NT2/D1 (cell line): ENCODE measurements around the gene DOP1B.

Experiments
- DNase-seq: peaks from one replicate; pipeline ENCODE4 v3.0.0-alpha.2; 2011; ENCODE audit warnings: low read depth, low spot score
- H3K27me3 ChIP-seq: 2 replicates; pipeline ENCODE4 v1.6.0; 2011; ENCODE audit warnings: mild to moderate bottlenecking; ENCODE audit not compliant: insufficient read length, insufficient read depth
- H3K36me3 ChIP-seq: 2 replicates; pipeline ENCODE4 v1.6.1; 2011; ENCODE audit warnings: mild to moderate bottlenecking, low read length, mixed read lengths; ENCODE audit not compliant: insufficient read depth, insufficient read length
- H3K4me1 ChIP-seq: 2 replicates; pipeline ENCODE4 v1.5.1; 2011; ENCODE audit not compliant: insufficient read depth, insufficient read length
- H3K4me3 ChIP-seq: 2 replicates; pipeline ENCODE4 v1.5.1; 2011; ENCODE audit warnings: low read depth; ENCODE audit not compliant: insufficient read length
- H3K9ac ChIP-seq: 2 replicates; pipeline ENCODE4 v1.6.0; 2011; ENCODE audit warnings: low read depth; ENCODE audit not compliant: insufficient read length
- H3K9me3 ChIP-seq: 2 replicates; pipeline ENCODE4 v1.5.1; 2011; ENCODE audit warnings: mild to moderate bottlenecking, low read length; ENCODE audit not compliant: insufficient read depth
- SUZ12 ChIP-seq: IDR thresholded peaks from 2 replicates; pipeline ENCODE4 v1.6.1; 2011; ENCODE audit not compliant: insufficient read length, insufficient read depth; ENCODE audit errors: extremely low read depth
- YY1 ChIP-seq: IDR thresholded peaks from 2 replicates; pipeline ENCODE4 v1.6.1; 2011; ENCODE audit not compliant: insufficient read length, insufficient read depth
- ZNF274 ChIP-seq: IDR thresholded peaks from 2 replicates; pipeline ENCODE4 v1.6.1; 2011; ENCODE audit warnings: mild to moderate bottlenecking, low read depth, low read length

Gene DOP1B

GRCh38 chr21:36163750-36164741 lies 7.4 kb downstream of the DOP1B start:
- Histone ChIP-seq H3K27me3 (no peaks in the 10 kb centered on the region), H3K9me3 (no peaks in the 10 kb centered on the region), H3K4me3 (no peak overlapping the region), H3K4me1 (peaks cover 3% of the 10 kb centered on the region), H3K36me3 (peaks cover 6% of the 10 kb centered on the region), H3K9ac (no peak overlapping the region)
- TF ChIP-seq SUZ12 (no peak), ZNF274 (no peak), YY1 (no peak)
- DNase-seq, result no peak

- Histone ChIP-seq H3K9me3 (no peaks in the 10 kb centered on the region), H3K4me1 (peaks cover 6% of the 10 kb centered on the region), H3K36me3 (peaks cover 12% of the 10 kb centered on the region), H3K4me3 (no peak overlapping the region), H3K9ac (no peak overlapping the region), H3K27me3 (no peaks in the 10 kb centered on the region)
- TF ChIP-seq SUZ12 (no peak), ZNF274 (no peak), YY1 (no peak)
- no peak for DNase-seq
Observed at GRCh38 chr21:36165356-36165755, 8.7 kb downstream of the DOP1B start.

- Histone ChIP-seq H3K9me3 (no peaks in the 10 kb centered on the region), H3K4me1 (peaks cover 6% of the 10 kb centered on the region), H3K27me3 (no peaks in the 10 kb centered on the region), H3K36me3 (peaks cover 12% of the 10 kb centered on the region), H3K9ac (no peak overlapping the region), H3K4me3 (no peak overlapping the region)
- DNase-seq, result no peak
- TF ChIP-seq YY1 (no peak), ZNF274 (no peak), SUZ12 (no peak)
Observed at GRCh38 chr21:36166705-36167104, 10.1 kb downstream of the DOP1B start.

- DNase-seq, result no peak
- H3K9me3 ChIP-seq, result no peaks in the 10 kb centered on the region
- H3K4me1 ChIP-seq, result peaks cover 6% of the 10 kb centered on the region
- H3K4me3 ChIP-seq, result no peak overlapping the region
- peaks cover 12% of the 10 kb centered on the region for H3K36me3 ChIP-seq
- no peak overlapping the region for H3K9ac ChIP-seq
- no peak for TF ChIP-seq SUZ12
- no peak for TF ChIP-seq YY1
- no peak for TF ChIP-seq ZNF274
- H3K27me3 ChIP-seq, result no peaks in the 10 kb centered on the region
Observed at GRCh38 chr21:36167541-36167940, 10.9 kb downstream of the DOP1B start.

GRCh38 chr21:36169470-36170128 lies 13.0 kb downstream of the DOP1B start:
- TF ChIP-seq YY1, result no peak
- TF ChIP-seq ZNF274, result no peak
- no peak for TF ChIP-seq SUZ12
- peaks cover 6% of the 10 kb centered on the region for H3K4me1 ChIP-seq
- peaks cover 12% of the 10 kb centered on the region for H3K36me3 ChIP-seq
- H3K9ac ChIP-seq, result no peak overlapping the region
- no peaks in the 10 kb centered on the region for H3K27me3 ChIP-seq
- H3K9me3 ChIP-seq, result no peaks in the 10 kb centered on the region
- DNase-seq, result no peak
- no peak overlapping the region for H3K4me3 ChIP-seq

GRCh38 chr21:36170823-36171222 lies 14.2 kb downstream of the DOP1B start:
- H3K9ac ChIP-seq, result no peak overlapping the region
- H3K27me3 ChIP-seq, result no peaks in the 10 kb centered on the region
- peaks cover 6% of the 10 kb centered on the region for H3K4me1 ChIP-seq
- no peak for TF ChIP-seq SUZ12
- no peak for TF ChIP-seq ZNF274
- TF ChIP-seq YY1, result no peak
- H3K4me3 ChIP-seq, result no peak overlapping the region
- H3K9me3 ChIP-seq, result no peaks in the 10 kb centered on the region
- no peak for DNase-seq
- H3K36me3 ChIP-seq, result peaks cover 12% of the 10 kb centered on the region

GRCh38 chr21:36171336-36171735 lies 14.7 kb downstream of the DOP1B start:
- Histone ChIP-seq H3K4me1 (peaks cover 6% of the 10 kb centered on the region), H3K9ac (no peak overlapping the region), H3K9me3 (no peaks in the 10 kb centered on the region), H3K36me3 (peaks cover 12% of the 10 kb centered on the region), H3K27me3 (no peaks in the 10 kb centered on the region), H3K4me3 (no peak overlapping the region)
- TF ChIP-seq ZNF274 (no peak), SUZ12 (no peak), YY1 (no peak)
- DNase-seq, result no peak
